ENCODE results near the gene ST7L.

GRCh38 chr1:112589766-112590165 is 29.2 kb downstream of the ST7L start:
- no peak for TF ChIP-seq POLR2A (IDR thresholded peaks at IDR 0.05; ENCODE audit: low read depth, low read length)
- TF ChIP-seq BHLHE40 (IDR thresholded peaks at IDR 0.05; ENCODE audit: low read depth, low read length) = no peak
- TF ChIP-seq CTCF (conservative IDR thresholded peaks at IDR 0.05; ENCODE audit: low read depth, low read length) = no peak
- no peak for TF ChIP-seq RAD21 (IDR thresholded peaks at IDR 0.05; ENCODE audit: low read length)
- TF ChIP-seq ELK1 (IDR thresholded peaks at IDR 0.05; ENCODE audit: borderline replicate concordance, low read depth, low read length) = no peak
- no peak for TF ChIP-seq CEBPB (IDR thresholded peaks at IDR 0.05; ENCODE audit: low read depth, low read length)
- no peak for TF ChIP-seq MAZ (IDR thresholded peaks at IDR 0.05; ENCODE audit: borderline replicate concordance, low read depth, low read length)

Data from IMR-90 (cell line).